ENCODE data around the gene ATPAF1.

ATPAF1 gene

GRCh38 chr1:46582972-46583371, 85.2 kb downstream of the ATPAF1 start:
- Histone ChIP-seq H3K4me2 (ENCODE audit: low read length) (no peak overlapping the region), H4K20me1 (ENCODE audit: insufficient read depth, low read length) (no peaks in the 10 kb centered on the region), H3K4me1 (ENCODE audit: low read length) (no peaks in the 10 kb centered on the region), H3K27ac (ENCODE audit: low read length) (no peak overlapping the region), H3K36me3 (replicated peaks; ENCODE audit: low read depth, low read length) (no peaks in the 10 kb centered on the region), H3K79me2 (ENCODE audit: low read length) (no peaks in the 10 kb centered on the region), H3K27me3 (ENCODE audit: low read depth, low read length) (no peaks in the 10 kb centered on the region), H2AFZ (ENCODE audit: low read depth, low read length) (no peak overlapping the region), H3K4me3 (ENCODE audit: low read length) (no peak overlapping the region), H3K9ac (ENCODE audit: low read length) (no peak overlapping the region), H3K9me3 (ENCODE audit: insufficient read depth, low read length) (no peaks in the 10 kb centered on the region)
- TF ChIP-seq CTCF (IDR thresholded peaks at IDR 0.05; ENCODE audit: low read depth, low read length) (no peak), EZH2phosphoT487 (IDR thresholded peaks at IDR 0.05; ENCODE audit: low read depth) (no peak)
